AG20443 (cell line): ENCODE measurements around the gene TRIM17.
"Not testable (repeated sequence)": the region's sequence is repeated elsewhere in the genome, so short reads cannot be mapped to it uniquely, and the experiment has no call there.

ENCODE experiments used
- DNase-seq: peaks from one replicate; pipeline ENCODE4 v3.0.0; 2012; ENCODE audit warnings: low spot score, mixed read lengths

Gene TRIM17

GRCh38 chr1:228446852-228447251 is 30.2 kb upstream of the TRIM17 start:
- DNase-seq, result no peak

DNA sequence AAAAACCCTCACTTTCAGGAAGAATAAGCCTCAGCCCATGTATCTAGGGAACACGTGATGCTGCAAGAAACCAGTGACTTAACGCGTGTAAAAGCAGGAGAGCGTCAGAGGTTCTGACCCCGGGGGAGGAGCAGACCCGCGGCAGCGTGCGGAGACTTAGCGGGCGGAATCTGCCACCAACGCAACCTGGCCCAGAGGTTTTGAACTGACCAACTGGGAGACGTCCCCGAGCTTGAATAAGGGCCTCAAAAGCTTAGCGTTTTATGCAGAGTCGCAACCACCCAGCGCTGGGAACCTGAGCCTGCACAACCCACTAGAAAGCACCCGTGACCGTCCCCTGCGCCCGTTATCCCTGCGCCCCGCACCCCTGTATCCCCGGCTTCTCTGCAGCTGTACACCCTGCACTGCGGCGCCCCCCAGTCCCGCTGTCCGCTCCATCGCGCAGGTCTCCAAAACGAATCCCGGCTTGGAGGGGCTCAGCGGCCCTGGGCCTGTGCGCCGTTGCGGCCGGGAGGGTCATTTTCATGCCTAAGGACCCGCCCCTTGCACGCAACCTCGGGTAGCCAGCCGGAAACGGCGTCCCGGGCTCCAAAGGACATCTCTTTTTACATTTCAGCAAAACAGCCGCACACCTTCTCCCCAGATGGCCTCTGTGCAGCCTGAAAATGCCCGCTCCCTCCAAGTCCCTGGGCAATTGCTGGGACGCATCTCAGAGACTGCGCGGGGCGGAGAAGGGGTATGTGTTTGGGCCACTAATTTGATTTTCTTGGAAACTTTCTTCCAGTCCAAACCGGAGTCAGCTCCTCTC is 29.4 kb upstream of the TRIM17 start:
- DNase-seq, result peak; percentile 79

GRCh38 chr1:228445490-228445842 is 28.8 kb upstream of the TRIM17 start:
- no peak for DNase-seq

DNA sequence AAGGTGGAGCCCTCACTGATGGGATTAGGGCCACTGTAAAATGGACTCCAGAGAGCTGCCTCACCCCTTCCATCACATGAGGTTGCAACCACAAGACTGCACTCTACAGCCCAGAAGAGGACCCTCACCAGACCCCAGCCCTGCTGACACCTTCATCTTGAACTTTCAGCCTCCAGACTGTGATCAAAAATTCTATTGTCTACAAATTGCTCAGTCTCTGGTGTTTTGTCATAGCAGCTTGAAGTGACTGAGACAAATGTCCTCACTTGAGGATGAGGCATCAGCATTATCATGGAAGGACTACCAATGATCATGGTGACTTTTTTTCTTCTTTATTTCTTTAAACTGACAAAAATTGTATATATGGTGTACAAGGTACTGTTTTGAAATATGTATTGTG is 26.7 kb upstream of the TRIM17 start:
- no peak for DNase-seq

- no peak for DNase-seq
Measured at GRCh38 chr1:228440761-228441500, 24.3 kb upstream of the TRIM17 start.

GRCh38 chr1:228438266-228438665 is 21.6 kb upstream of the TRIM17 start:
- DNase-seq, result no peak

DNA sequence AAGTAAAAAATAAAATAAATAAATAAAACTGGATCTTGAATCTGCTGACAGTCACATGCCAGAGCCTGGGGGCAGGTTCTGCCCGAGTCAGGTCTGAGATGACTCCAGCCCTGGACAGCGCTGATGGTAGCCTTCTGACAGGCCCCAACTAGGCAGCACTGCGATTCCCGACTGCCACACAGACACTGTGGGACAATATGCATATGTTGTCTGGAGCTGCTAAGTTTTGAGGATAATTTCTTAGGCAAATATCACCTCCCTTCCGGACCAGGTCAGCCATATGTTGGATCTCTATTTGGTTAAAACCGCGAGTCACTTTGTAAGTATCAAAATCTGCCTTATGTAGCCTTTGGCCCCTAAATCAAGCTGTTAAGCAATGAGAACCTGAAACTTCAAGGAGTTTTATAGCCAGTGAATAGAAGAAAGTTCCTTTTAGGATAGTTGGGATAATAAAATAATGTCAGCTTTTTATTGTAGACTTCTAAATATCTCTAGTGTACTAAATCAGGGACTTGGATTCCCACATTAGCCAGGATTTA is 20.8 kb upstream of the TRIM17 start:
- no peak for DNase-seq

DNA sequence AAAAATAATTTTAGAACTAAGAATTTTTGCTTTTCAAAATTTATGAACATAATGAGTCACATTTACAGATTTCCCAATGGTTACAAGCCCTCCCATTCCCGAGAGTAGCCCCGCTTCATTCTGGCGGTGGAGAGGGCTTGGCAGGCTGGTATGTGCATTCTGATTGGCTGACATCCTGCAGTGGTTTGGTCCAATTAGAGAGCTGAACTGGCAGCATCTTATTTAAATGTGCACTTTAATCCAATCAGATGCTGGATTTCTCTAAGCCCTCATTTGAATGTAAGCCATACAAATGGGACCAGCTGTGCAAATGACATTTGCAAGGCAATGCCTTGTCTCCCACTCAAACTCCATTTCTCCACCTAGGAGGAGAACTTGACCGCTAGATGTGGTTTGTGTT is 18.0 kb upstream of the TRIM17 start:
- no peak for DNase-seq

- DNase-seq, result not testable (repeated sequence)
Measured at GRCh38 chr1:228433337-228434053, 16.8 kb upstream of the TRIM17 start.

- no peak for DNase-seq
Measured at GRCh38 chr1:228430243-228430642, 13.6 kb upstream of the TRIM17 start.

- no peak for DNase-seq
Measured at GRCh38 chr1:228429698-228430097, 13.0 kb upstream of the TRIM17 start.

DNA sequence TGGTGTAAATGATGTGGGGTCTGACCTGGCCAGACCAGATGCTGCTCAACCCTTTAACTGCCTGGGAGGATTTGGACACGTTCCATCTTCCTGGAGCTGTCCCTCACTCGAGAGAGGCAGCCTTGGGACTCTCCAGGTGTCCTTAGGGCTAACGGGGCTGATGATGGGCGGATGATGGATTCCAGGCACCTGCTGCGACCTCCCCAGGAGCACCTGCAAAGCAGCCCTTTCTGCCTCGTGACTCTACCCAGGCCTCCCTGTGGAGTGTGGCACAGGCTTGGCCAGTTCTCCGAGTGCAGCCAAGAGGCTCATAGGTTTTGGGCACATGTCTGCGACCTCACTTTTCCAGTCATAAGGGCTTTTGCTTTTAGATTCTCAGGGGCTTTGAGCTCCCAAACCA is 12.3 kb upstream of the TRIM17 start:
- no peak for DNase-seq

DNA sequence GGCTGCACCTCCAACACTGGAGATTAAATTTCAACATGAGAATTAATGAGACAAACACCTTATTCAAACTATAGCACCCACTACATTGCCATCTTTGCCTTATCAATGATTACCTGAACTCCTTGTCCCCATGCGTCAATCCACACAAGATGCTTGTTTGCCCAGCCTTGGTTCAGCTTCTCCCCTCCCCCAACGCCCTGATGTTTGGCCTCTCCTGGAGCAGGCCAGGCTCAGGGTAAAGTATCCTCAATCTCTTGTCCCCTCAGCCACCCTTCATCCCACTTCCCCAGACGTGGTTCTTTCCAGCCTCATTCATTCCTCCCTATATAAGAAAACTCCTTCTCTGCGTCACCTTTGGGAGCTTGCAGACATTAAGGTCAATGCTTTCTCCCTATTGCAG is 11.8 kb upstream of the TRIM17 start:
- DNase-seq, result no peak

- DNase-seq, result no peak
Measured at GRCh38 chr1:228426518-228427175, 10.0 kb upstream of the TRIM17 start.

DNA sequence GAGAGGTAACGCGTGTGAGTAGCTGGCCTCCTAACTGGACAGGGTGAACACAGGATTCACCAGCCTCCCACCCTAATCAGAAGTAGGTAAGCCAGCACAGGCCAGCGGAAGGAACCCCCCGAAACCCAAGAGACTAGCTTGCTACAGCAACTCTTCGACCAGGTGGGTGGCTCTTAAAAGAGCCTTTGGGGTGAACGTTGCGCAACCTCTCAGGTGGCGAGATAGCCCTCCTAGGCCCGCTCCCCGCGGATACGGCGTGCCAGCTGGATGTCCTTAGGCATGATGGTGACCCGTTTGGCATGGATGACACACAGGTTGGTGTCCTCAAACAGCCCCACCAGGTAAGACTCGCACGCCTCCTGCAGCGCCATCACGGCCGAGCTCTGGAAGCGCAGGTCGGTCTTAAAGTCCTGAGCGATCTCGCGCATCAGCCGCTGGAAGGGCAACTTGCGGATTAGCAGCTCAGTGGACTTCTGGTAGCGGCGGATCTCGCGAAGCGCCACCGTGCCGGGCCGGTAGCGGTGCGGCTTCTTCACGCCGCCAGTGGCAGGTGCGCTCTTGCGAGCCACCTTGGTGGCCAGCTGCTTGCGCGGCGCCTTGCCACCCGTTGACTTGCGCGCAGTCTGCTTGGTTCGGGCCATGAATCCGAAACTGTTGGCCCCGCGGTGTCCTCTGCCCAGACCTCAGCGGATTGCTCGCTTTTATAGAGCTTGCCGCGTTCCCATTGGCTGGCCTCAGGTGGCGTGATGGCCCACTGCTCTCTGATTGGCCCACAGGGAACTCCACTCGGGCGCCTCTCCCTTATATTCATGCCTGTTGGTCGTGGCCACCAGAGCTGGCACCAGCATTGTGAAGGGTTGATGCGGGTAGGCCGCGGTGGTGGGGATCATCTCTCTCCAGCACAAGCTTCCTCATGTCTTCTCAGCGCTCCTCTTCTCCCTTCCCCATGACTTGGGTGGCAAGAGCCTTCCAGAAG is 8.3 kb upstream of the TRIM17 start:
- no peak for DNase-seq

DNA sequence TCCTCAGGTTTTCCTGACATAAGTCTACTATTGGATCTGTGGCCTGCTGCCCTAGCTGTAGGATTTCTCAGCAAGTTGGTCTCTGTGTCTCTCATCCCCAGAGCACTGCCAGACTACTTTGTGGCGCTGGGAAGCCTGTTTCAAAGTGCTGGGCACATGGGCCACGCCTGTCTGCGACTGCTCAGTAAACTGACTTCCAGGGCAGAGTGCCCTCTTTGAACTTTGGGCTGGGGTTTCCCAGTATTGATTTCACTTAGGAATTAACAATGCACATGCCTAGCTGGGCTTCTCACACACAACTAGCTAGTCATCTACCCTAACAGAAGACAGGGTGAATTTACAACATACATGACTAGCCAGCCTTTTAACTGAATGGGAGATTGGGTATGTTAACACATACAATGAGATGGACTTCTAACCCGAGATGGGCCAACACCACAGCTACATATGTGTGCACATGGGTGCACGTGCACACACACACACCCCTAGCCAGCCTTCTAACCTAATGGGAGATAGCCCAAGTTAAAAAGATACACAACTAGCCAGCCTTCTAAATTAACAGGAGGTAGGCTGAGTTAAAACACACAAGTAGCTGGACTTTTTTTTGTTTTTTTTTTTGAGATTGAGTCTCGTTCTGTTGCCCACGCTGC is 6.9 kb upstream of the TRIM17 start:
- no peak for DNase-seq

GRCh38 chr1:228420968-228421826 is 4.5 kb upstream of the TRIM17 start:
- DNase-seq, result no peak

GRCh38 chr1:228417483-228418203 is 982 bp upstream of the TRIM17 start:
- no peak for DNase-seq

GRCh38 chr1:228417061-228417460 is 400 bp upstream of the TRIM17 start:
- no peak for DNase-seq
